HG03558 (cell line): ENCODE data around the gene EEA1.

Experiments used
- ATAC-seq: cut with Tn5 transposase; IDR thresholded peaks from one replicate; pipeline ENCODE4 v1.9.1; 2021; ENCODE audit warnings: moderate number of reproducible peaks; ENCODE audit not compliant: unreplicated experiment; ENCODE audit errors: extremely low read depth

EEA1 gene

GRCh38 chr12:92898755-92899154 lies 30.3 kb downstream of the EEA1 start:
- ATAC-seq = no peak

DNA sequence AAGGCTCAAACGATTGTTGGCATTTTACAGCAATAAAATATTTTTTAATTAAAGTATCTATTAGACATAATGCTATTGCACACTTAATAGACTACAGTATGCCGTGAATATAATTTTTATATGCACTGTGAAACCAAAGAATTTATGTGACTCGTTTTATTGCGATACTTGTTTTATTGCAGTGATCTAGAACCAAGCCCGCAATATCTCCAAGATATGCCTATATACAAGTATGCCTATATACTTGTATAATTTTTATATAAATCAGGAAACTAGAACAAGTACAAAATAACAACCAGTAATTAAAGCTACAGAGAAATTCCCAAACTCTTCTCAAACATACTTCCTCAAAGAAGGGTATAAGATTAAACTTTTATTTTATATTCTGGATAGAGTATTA lies 31.3 kb downstream of the EEA1 start:
- no peak for ATAC-seq

DNA sequence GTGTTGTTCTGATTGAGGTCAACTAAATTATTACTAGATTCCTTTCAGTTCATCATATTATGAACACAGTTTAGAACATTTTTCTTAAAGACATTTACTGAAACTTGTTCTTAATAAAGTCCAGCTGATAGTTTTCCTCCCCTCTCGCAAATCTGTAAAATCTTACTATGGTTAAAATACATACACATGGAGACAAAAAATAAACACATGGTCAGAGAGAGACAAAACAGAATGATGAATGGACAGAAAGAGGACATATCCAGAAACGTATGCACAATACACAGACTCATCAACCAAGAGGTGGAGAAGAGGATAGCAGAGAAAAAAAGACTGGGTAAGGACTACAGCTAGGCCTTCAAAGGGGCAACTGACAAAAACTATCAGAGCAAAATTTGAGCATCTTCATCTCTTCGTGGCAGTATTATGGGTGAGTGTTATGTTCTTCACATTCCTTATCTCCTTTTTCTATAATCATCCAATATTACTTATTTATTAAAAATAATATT lies 38.4 kb downstream of the EEA1 start:
- ATAC-seq = no peak

GRCh38 chr12:92886131-92886530 lies 43.0 kb downstream of the EEA1 start:
- no peak for ATAC-seq

DNA sequence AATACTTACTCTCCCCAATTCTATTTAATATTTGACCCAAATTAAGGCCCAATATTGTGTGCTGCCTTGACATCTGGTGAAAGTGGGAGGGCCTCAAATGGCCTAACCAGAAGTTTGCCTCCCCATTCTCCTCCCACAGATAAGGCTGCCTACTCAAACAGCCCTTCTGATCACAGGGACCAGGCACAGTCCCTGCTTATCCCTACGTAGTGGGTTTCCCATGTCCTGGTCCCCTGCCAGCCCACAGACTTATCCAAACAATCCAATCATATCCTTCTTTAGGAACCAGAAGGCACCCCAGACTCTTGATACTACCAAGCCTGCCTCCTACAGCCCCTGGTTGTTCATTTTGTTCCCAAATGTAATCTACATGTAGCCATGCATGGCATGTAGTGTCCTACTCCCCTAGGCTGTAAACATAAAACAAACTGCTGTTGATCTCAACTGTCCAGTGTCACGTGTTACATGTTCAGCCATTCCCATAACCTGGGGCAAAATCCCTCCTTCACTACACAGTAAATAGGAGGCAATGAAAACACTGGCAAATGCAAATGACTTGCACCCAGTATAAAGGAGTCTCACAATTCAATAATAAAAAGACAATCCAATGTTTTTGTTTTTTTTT lies 49.3 kb downstream of the EEA1 start:
- ATAC-seq = no peak

DNA sequence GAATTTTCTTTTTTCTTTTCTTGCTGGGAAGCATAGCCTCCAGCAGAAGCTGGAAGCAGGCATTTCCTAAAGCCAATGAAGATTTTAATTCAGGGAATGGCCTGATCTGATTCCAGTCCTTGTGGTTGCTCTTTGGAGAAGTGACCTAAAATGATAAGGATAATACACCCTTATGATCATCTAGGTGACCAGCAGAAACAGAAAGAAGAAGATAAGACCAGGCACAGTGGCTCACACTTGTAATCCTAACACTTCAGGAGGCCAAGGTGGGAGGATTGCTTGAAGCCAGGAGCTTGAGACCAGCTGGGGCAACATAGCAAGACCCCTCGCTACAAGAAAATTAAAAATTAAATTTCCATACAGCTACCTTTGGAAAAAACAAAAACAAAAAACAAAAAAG lies 51.2 kb downstream of the EEA1 start:
- ATAC-seq = no peak

- ATAC-seq = no peak
These were observed 52.6 kb downstream of the EEA1 start for GRCh38 chr12:92876496-92876895.

GRCh38 chr12:92871116-92871515 lies 58.0 kb downstream of the EEA1 start:
- ATAC-seq = no peak

DNA sequence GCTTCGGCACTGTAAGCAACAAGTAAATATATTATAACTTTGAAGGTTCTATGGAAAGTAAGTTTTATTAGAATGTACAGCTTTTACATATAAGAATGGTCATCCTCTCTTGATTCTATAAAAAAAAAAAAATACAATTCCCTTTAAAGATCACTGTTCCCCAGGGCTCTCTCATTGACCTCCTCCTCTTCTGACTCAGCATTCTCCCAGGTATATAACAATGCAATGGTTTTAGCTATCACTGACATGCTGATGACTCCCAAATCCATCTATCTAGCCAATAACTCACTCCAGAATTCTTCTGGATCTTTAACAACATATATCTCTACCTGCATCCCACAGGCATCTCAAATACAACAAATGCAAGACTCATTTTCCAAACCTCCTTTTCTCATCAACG lies 62.7 kb downstream of the EEA1 start:
- no peak for ATAC-seq

GRCh38 chr12:92863251-92863650 lies 65.8 kb downstream of the EEA1 start:
- no peak for ATAC-seq

- no peak for ATAC-seq
These were observed 67.7 kb downstream of the EEA1 start for GRCh38 chr12:92861381-92861780.

DNA sequence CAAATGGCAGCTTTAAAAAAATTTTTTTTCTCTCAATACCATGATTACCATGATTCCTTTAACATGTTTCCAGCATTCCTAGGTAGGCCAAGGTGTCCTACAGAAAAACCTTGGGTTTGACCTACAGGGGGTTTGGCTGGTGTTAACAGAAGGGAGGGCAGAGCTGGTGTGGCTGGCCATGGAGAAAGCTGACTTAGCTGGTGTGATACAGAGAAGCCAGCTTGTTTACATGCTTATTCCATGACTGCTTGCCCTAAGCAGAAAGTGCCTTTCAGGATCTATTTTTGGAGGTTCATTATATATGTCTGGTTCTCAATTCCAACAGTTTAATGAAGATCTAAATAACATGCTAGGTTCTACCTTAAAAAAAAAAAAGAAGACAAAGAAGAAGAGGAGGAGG lies 68.6 kb downstream of the EEA1 start:
- ATAC-seq = no peak

DNA sequence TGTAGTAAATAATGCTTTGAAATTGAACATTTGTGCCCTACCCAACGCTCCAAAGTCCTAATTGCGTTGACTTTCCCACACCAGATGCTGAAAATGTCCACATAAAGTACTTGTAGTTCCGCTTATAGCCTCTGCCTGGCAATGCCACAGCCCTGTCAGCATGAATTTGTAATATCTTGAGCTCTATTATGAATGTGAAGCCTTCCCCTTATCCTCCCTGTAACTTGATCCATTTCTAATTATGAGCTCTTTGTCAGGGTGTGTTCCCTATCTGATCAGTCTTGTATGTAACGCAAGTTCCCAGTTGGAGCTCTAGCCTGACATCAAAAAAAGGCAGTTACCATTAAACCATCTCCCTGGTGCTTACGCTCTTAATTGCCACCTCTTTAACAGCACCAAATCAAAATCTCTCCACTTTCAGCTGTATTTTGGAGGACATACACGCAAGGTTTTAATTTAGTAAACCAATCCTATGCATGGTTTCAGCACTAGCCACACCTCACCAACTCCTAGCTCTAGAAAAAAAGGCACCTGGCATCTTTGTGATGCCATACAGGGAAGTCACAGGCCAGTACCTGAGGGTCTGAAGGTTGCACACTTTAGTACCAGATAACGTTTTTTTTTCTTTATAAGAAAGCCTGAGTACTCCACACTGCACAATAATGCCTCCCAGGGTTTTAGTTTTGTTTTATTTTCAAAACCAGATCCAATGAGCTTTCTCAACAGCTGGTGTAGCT lies 69.3 kb downstream of the EEA1 start:
- no peak for ATAC-seq

DNA sequence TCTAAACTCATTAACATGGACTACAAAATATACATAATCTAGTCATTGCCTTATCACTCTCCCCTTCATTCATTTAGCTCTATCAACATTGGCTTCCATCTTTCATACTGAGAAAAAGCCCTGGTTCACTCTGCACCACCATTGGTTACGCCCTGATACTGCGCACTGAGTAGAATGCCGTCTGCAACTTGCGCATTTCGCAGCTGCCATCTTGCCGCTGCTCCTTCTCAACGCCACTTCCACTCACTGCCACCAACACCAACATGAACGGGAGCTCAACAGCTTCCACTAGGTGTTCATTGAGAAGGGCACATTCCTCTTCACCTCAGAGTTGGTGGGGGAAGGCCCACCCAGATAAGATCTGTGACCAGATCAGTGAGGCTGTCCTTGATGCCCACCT lies 71.3 kb downstream of the EEA1 start:
- no peak for ATAC-seq

DNA sequence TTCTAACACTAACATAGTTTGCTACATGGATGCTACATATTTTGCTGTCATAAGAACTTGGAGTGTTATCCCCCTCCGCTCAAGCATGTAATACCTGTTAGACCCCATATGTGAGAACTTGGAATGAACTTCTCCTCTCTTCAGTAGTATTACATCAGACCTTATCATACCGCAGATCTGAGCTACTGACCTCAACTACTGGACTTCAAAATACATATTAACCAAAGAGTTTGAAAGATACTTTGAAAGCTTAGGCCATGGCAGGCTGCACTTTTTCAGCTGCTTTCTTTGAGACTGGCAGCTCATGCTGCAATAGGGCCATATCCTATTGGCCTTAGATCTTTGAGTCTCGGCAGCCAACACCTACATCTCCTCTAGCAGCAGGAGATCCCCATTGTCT lies 74.8 kb downstream of the EEA1 start:
- ATAC-seq = no peak

DNA sequence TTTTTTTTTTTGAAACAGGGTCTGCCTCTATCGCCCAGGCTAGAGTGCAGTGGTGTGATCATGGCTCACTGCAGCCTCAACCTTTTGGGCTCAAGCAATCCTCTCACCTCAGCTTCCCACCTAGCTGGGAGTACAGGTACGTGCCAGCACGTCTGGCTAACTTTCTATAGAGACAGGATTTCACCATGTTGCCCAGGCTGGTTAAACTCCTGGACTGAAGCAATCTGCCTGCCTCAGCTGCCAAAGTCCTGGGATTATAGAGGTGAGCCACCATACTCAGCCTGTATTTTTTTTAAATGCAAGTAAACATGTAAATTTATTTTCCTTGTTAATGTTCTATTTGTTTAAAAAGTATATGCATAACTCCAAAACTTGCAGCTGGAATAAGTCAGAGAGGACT lies 80.4 kb downstream of the EEA1 start:
- ATAC-seq = no peak

DNA sequence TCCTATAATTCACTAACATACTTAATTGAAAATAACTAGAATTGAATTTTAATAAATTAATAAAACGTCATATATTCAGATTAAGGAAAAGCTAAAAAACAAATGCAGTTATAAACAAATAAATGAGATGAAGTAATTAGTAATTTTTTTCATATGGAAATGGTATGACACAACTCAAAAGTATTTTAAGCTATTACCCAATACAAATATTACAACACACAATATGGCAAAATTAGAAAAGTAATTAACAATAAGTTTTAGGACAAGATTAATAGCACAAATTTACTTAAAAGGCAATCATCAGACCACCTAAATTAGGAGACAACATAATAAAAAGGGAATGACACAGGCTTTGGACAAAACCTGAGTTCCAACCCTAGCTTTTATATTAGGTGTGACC lies 81.7 kb downstream of the EEA1 start:
- ATAC-seq = no peak

- no peak for ATAC-seq
These were observed 83.8 kb downstream of the EEA1 start for GRCh38 chr12:92845329-92845728.

- ATAC-seq = no peak
These were observed 84.8 kb downstream of the EEA1 start for GRCh38 chr12:92844151-92844763.

GRCh38 chr12:92829686-92830282 lies 99.3 kb downstream of the EEA1 start:
- no peak for ATAC-seq

DNA sequence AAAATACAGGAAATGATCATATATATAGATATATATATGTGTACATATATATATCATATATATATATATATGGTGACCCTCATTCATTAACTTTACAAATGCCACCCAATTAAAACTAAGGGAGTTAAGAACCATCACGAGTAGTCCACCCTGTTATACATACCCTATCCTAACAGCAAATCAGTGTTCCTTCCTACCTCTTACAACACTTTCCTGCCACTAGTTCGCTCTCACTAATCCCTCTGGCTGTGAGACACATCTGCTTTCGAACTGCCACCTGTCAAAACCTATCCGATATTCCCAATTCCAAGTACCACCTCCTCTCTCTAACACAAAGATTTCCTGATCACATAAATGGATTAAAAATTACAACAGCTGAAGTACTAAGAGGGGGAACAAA lies 100.5 kb downstream of the EEA1 start:
- no peak for ATAC-seq
